ENCODE data around the gene ATG2A. TPM values are rescaled to one million over a fixed set of nuclear protein-coding genes. Genes with fewer than 3 reads are reported as not detected.

Gene ATG2A
- total and polyA plus RNA-seq, 2 of the 8 experiments (the other 6 are each of a cell fraction or from before 2014, with no cell fraction given), result 12.1 to 22.1 TPM

- TF ChIP-seq SP1 (IDR thresholded peaks at IDR 0.05; ENCODE audit: low read depth, low read length), result no peak
- TF ChIP-seq, protein P1, sequence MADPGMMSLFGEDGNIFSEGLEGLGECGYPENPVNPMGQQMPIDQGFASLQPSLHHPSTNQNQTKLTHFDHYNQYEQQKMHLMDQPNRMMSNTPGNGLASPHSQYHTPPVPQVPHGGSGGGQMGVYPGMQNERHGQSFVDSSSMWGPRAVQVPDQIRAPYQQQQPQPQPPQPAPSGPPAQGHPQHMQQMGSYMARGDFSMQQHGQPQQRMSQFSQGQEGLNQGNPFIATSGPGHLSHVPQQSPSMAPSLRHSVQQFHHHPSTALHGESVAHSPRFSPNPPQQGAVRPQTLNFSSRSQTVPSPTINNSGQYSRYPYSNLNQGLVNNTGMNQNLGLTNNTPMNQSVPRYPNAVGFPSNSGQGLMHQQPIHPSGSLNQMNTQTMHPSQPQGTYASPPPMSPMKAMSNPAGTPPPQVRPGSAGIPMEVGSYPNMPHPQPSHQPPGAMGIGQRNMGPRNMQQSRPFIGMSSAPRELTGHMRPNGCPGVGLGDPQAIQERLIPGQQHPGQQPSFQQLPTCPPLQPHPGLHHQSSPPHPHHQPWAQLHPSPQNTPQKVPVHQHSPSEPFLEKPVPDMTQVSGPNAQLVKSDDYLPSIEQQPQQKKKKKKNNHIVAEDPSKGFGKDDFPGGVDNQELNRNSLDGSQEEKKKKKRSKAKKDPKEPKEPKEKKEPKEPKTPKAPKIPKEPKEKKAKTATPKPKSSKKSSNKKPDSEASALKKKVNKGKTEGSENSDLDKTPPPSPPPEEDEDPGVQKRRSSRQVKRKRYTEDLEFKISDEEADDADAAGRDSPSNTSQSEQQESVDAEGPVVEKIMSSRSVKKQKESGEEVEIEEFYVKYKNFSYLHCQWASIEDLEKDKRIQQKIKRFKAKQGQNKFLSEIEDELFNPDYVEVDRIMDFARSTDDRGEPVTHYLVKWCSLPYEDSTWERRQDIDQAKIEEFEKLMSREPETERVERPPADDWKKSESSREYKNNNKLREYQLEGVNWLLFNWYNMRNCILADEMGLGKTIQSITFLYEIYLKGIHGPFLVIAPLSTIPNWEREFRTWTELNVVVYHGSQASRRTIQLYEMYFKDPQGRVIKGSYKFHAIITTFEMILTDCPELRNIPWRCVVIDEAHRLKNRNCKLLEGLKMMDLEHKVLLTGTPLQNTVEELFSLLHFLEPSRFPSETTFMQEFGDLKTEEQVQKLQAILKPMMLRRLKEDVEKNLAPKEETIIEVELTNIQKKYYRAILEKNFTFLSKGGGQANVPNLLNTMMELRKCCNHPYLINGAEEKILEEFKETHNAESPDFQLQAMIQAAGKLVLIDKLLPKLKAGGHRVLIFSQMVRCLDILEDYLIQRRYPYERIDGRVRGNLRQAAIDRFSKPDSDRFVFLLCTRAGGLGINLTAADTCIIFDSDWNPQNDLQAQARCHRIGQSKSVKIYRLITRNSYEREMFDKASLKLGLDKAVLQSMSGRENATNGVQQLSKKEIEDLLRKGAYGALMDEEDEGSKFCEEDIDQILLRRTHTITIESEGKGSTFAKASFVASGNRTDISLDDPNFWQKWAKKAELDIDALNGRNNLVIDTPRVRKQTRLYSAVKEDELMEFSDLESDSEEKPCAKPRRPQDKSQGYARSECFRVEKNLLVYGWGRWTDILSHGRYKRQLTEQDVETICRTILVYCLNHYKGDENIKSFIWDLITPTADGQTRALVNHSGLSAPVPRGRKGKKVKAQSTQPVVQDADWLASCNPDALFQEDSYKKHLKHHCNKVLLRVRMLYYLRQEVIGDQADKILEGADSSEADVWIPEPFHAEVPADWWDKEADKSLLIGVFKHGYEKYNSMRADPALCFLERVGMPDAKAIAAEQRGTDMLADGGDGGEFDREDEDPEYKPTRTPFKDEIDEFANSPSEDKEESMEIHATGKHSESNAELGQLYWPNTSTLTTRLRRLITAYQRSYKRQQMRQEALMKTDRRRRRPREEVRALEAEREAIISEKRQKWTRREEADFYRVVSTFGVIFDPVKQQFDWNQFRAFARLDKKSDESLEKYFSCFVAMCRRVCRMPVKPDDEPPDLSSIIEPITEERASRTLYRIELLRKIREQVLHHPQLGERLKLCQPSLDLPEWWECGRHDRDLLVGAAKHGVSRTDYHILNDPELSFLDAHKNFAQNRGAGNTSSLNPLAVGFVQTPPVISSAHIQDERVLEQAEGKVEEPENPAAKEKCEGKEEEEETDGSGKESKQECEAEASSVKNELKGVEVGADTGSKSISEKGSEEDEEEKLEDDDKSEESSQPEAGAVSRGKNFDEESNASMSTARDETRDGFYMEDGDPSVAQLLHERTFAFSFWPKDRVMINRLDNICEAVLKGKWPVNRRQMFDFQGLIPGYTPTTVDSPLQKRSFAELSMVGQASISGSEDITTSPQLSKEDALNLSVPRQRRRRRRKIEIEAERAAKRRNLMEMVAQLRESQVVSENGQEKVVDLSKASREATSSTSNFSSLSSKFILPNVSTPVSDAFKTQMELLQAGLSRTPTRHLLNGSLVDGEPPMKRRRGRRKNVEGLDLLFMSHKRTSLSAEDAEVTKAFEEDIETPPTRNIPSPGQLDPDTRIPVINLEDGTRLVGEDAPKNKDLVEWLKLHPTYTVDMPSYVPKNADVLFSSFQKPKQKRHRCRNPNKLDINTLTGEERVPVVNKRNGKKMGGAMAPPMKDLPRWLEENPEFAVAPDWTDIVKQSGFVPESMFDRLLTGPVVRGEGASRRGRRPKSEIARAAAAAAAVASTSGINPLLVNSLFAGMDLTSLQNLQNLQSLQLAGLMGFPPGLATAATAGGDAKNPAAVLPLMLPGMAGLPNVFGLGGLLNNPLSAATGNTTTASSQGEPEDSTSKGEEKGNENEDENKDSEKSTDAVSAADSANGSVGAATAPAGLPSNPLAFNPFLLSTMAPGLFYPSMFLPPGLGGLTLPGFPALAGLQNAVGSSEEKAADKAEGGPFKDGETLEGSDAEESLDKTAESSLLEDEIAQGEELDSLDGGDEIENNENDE (IDR thresholded peaks at IDR 0.05; ENCODE audit: insufficient replicate concordance, low read length), result no peak
- TF ChIP-seq CREB1 (IDR thresholded peaks at IDR 0.05), result no peak
- TF ChIP-seq, protein P2, sequence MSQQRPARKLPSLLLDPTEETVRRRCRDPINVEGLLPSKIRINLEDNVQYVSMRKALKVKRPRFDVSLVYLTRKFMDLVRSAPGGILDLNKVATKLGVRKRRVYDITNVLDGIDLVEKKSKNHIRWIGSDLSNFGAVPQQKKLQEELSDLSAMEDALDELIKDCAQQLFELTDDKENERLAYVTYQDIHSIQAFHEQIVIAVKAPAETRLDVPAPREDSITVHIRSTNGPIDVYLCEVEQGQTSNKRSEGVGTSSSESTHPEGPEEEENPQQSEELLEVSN (IDR thresholded peaks at IDR 0.05), result 0 out of 2 replicates have a peak, but pooled peaks have one; percentile 9
- TF ChIP-seq KDM4A (IDR thresholded peaks at IDR 0.05; ENCODE audit: low read depth, low read length, severe bottlenecking), result peak; percentile 76
- no peak for TF ChIP-seq ZNF274 (IDR thresholded peaks at IDR 0.05; ENCODE audit: borderline replicate concordance, extremely low read depth, low read length)
- TF ChIP-seq CHD1 (IDR thresholded peaks at IDR 0.05; ENCODE audit: low read depth, low read length), result no peak
- no peak for TF ChIP-seq GTF2F1 (IDR thresholded peaks at IDR 0.05; ENCODE audit: borderline replicate concordance, low read depth, low read length)
- TF ChIP-seq SP2 (IDR thresholded peaks at IDR 0.05; ENCODE audit: low read length), result no peak
- peak; percentile 59 for TF ChIP-seq ASH2L (IDR thresholded peaks at IDR 0.05; ENCODE audit: low read length)
- TF ChIP-seq BACH1 (IDR thresholded peaks at IDR 0.05; ENCODE audit: low read length), result 0 out of 2 replicates have a peak, but pooled peaks have one; percentile 9
- TF ChIP-seq RNF2 (IDR thresholded peaks at IDR 0.05; ENCODE audit: borderline replicate concordance, low read depth, low read length, missing control alignments, poor library complexity, severe bottlenecking), result no peak
Measured at GRCh38 chr11:64878223-64878493, 38.9 kb downstream of the ATG2A start (continued).
